HG03469 (cell line): Measurements from ENCODE around the gene ANGPTL7.
"Not testable (repeated sequence)": the region's sequence is repeated elsewhere in the genome, so short reads cannot be mapped to it uniquely, and the experiment has no call there.

Experiments
- ATAC-seq: cut with Tn5 transposase; IDR thresholded peaks from one replicate; pipeline ENCODE4 v1.9.1; 2021; ENCODE audit warnings: mild to moderate bottlenecking, moderate library complexity, moderate number of reproducible peaks; ENCODE audit not compliant: unreplicated experiment

Gene ANGPTL7

GRCh38 chr1:11188858-11189451, at the start of gene ANGPTL7:
TSS of gene ANGPTL7 (plus strand) at chr1:11189355. CDS start at chr1:11189580, 225 bp downstream.
- ATAC-seq = no peak

- ATAC-seq = no peak
Measured at GRCh38 chr1:11142618-11143391, 46.4 kb upstream of the ANGPTL7 start.

- no peak for ATAC-seq
Measured at GRCh38 chr1:11143401-11143800, 45.8 kb upstream of the ANGPTL7 start.

- no peak for ATAC-seq
Measured at GRCh38 chr1:11143907-11144306, 45.2 kb upstream of the ANGPTL7 start.

- no peak for ATAC-seq
Measured at GRCh38 chr1:11144570-11145256, 44.4 kb upstream of the ANGPTL7 start.

- ATAC-seq = no peak
Measured at GRCh38 chr1:11145741-11146140, 43.4 kb upstream of the ANGPTL7 start.

GRCh38 chr1:11147197-11147770, 41.9 kb upstream of the ANGPTL7 start:
- no peak for ATAC-seq

- no peak for ATAC-seq
Measured at GRCh38 chr1:11150326-11150725, 38.8 kb upstream of the ANGPTL7 start.

- no peak for ATAC-seq
Measured at GRCh38 chr1:11151114-11151513, 38.0 kb upstream of the ANGPTL7 start.

- ATAC-seq = no peak
Measured at GRCh38 chr1:11151826-11152612, 37.1 kb upstream of the ANGPTL7 start.

GRCh38 chr1:11152755-11153154, 36.4 kb upstream of the ANGPTL7 start:
- no peak for ATAC-seq

GRCh38 chr1:11153184-11153583, 36.0 kb upstream of the ANGPTL7 start:
- ATAC-seq = no peak

GRCh38 chr1:11156441-11156840, 32.7 kb upstream of the ANGPTL7 start:
- ATAC-seq = no peak

- no peak for ATAC-seq
Measured at GRCh38 chr1:11156963-11157362, 32.2 kb upstream of the ANGPTL7 start.

GRCh38 chr1:11157394-11157793, 31.8 kb upstream of the ANGPTL7 start:
- ATAC-seq = no peak

- no peak for ATAC-seq
Measured at GRCh38 chr1:11157867-11158266, 31.3 kb upstream of the ANGPTL7 start.

- no peak for ATAC-seq
Measured at GRCh38 chr1:11158291-11158690, 30.9 kb upstream of the ANGPTL7 start.

- no peak for ATAC-seq
Measured at GRCh38 chr1:11158720-11159321, 30.3 kb upstream of the ANGPTL7 start.

GRCh38 chr1:11162752-11163151, 26.4 kb upstream of the ANGPTL7 start:
- ATAC-seq = not testable (repeated sequence)

- not testable (repeated sequence) for ATAC-seq
Measured at GRCh38 chr1:11166744-11167143, 22.4 kb upstream of the ANGPTL7 start.
